Caco-2 (cell line): Measurements from ENCODE around the gene GRM1. TPM values are rescaled to one million over a fixed set of nuclear protein-coding genes. Genes with fewer than 3 reads are reported as not detected.

ENCODE experiments used
- BruUV-seq: library from RNA; stranded (reverse); fragments of 400-500 nt; replicated peaks from 2 replicates; lab custom pipeline; 2021; lab: Mats Ljungman, UMichigan
- CTCF ChIA-PET: fragments of 300-600 bp; sonication (Branson Sonifier 250); formaldehyde crosslinking; loops from one replicate; lab custom pipeline; 2022; ENCODE audit warnings: antibody characterized with exemption; lab: Charles Lee
- POLR2A ChIA-PET: fragments of 300-600 bp; sonication (Branson Sonifier 250); formaldehyde crosslinking; loops from one replicate; lab custom pipeline; 2022; ENCODE audit warnings: antibody characterized with exemption; lab: Charles Lee
- DNase-seq, 2 experiments: peaks; one replicate each; pipeline versions ENCODE4 v3.0.0 to v3.0.0-alpha.2; 2020 to 2022
- H3K27me3 ChIP-seq: replicated peaks from 2 replicates; pipeline ENCODE4 v1.6.0; 2011; ENCODE audit warnings: low read length; ENCODE audit not compliant: control insufficient read depth, insufficient read depth
- H3K36me3 ChIP-seq: 2 replicates; pipeline ENCODE4 v1.5.1; 2011; ENCODE audit warnings: low read length; ENCODE audit not compliant: control insufficient read depth, insufficient read depth
- H3K4me1 ChIP-seq: fragments of 250-450 bp; sonication (Bioruptor Pico); 2 replicates; pipeline ENCODE4 v1.5.1; 2020; ENCODE audit warnings: mild to moderate bottlenecking
- H3K4me3 ChIP-seq: 2 replicates; pipeline ENCODE4 v1.5.1; 2011; ENCODE audit warnings: low read depth, mild to moderate bottlenecking, control low read depth, low read length
- H3K9me3 ChIP-seq: fragments of 250-450 bp; sonication (Bioruptor Pico); 2 replicates; pipeline ENCODE4 v1.5.1; 2020; ENCODE audit warnings: mild to moderate bottlenecking, moderate library complexity
- H3K27ac Mint-ChIP-seq: one replicate; pipeline ENCODE4 v1.8.0; 2022; ENCODE audit warnings: mixed read lengths; ENCODE audit not compliant: unreplicated experiment
- H3K27me3 Mint-ChIP-seq: one replicate; pipeline ENCODE4 v1.8.0; 2022; ENCODE audit warnings: mixed read lengths; ENCODE audit not compliant: insufficient read depth, unreplicated experiment
- H3K36me3 Mint-ChIP-seq: one replicate; pipeline ENCODE4 v1.8.0; 2022; ENCODE audit warnings: mild to moderate bottlenecking, mixed read lengths; ENCODE audit not compliant: insufficient read depth, unreplicated experiment
- H3K4me1 Mint-ChIP-seq: one replicate; pipeline ENCODE4 v1.8.0; 2022; ENCODE audit warnings: low read depth, mixed read lengths; ENCODE audit not compliant: unreplicated experiment
- H3K4me3 Mint-ChIP-seq: one replicate; pipeline ENCODE4 v1.8.0; 2022; ENCODE audit warnings: mild to moderate bottlenecking, moderate library complexity, mixed read lengths; ENCODE audit not compliant: unreplicated experiment
- H3K9me3 Mint-ChIP-seq: one replicate; pipeline ENCODE4 v1.8.0; 2022; ENCODE audit warnings: mixed read lengths; ENCODE audit not compliant: unreplicated experiment
- CTCF ChIP-seq, 2 experiments: fragments of 200-600 bp in 1 of 2; IDR thresholded peaks; 1 replicate in 1 of 2; 2 replicates in 1 of 2; pipeline versions ENCODE4 v1.5.1 to v1.8.0; 2011 to 2022; ENCODE audit warnings: antibody characterized with exemption in 1 of 2, control low read depth in 1 of 2, inconsistent platforms in 1 of 2, low read depth in 1 of 2, low read length in 1 of 2, mild to moderate bottlenecking in 1 of 2, moderate library complexity in 1 of 2; ENCODE audit not compliant: insufficient read depth in 1 of 2, severe bottlenecking in 1 of 2, unreplicated experiment in 1 of 2
- intact Hi-C: fragments of 100-400 bp; cut with micrococcal nuclease; formaldehyde crosslinking; loops from one replicate; pipeline ENCODE4 v1.10.0; 2022; ENCODE audit not compliant: unreplicated experiment
- total RNA-seq: library from RNA; stranded (reverse); gene quantifications from 2 replicates; pipeline ENCODE4 v1.2.3, GENCODE V29; 2022

Gene GRM1
- total RNA-seq, 1 experiment from 2014 or later = not detected

- no peak for TF ChIP-seq CTCF (IDR thresholded peaks at IDR 0.05; ENCODE audit: insufficient read depth in 1 of 2, low read depth in 1 of 2, low read length in 1 of 2, severe bottlenecking in 1 of 2, unreplicated experiment in 1 of 2)
- Mint-ChIP-seq H3K36me3 (no peaks in the 10 kb centered on the region), H3K4me1 (no peaks in the 10 kb centered on the region), H3K27ac (no peak overlapping the region), H3K27me3 (no peaks in the 10 kb centered on the region), H3K9me3 (no peaks in the 10 kb centered on the region), H3K4me3 (no peak overlapping the region)
- DNase-seq = no peak
- Histone ChIP-seq H3K27me3 (no peaks in the 10 kb centered on the region), H3K4me3 (no peak overlapping the region), H3K36me3 (no peaks in the 10 kb centered on the region), H3K4me1 (no peaks in the 10 kb centered on the region), H3K9me3 (no peaks in the 10 kb centered on the region)
- CTCF ChIA-PET = no interaction called here
- no TSS peak for BruUV-seq
- intact Hi-C loops = no loop called here
- POLR2A ChIA-PET = no interaction called here
Observed at GRCh38 chr6:146202570-146202969, 173.7 kb downstream of the GRM1 start.

GRCh38 chr6:146209942-146210341 is 181.1 kb downstream of the GRM1 start:
- H3K36me3 ChIP-seq = no peaks in the 10 kb centered on the region
- Mint-ChIP-seq H3K4me1 (no peaks in the 10 kb centered on the region), H3K9me3 (no peaks in the 10 kb centered on the region), H3K27me3 (peaks cover 12% of the 10 kb centered on the region), H3K4me3 (no peak overlapping the region), H3K27ac (no peak overlapping the region), H3K36me3 (no peaks in the 10 kb centered on the region)
- POLR2A ChIA-PET = no interaction called here
- no peak for DNase-seq
- no peaks in the 10 kb centered on the region for H3K9me3 ChIP-seq
- TF ChIP-seq CTCF (IDR thresholded peaks at IDR 0.05; ENCODE audit: insufficient read depth in 1 of 2, low read depth in 1 of 2, low read length in 1 of 2, severe bottlenecking in 1 of 2, unreplicated experiment in 1 of 2) = no peak
- H3K4me3 ChIP-seq = no peak overlapping the region
- H3K27me3 ChIP-seq = no peaks in the 10 kb centered on the region
- intact Hi-C loops = no loop called here
- no peaks in the 10 kb centered on the region for H3K4me1 ChIP-seq
- CTCF ChIA-PET = no interaction called here
- no TSS peak for BruUV-seq

DNA sequence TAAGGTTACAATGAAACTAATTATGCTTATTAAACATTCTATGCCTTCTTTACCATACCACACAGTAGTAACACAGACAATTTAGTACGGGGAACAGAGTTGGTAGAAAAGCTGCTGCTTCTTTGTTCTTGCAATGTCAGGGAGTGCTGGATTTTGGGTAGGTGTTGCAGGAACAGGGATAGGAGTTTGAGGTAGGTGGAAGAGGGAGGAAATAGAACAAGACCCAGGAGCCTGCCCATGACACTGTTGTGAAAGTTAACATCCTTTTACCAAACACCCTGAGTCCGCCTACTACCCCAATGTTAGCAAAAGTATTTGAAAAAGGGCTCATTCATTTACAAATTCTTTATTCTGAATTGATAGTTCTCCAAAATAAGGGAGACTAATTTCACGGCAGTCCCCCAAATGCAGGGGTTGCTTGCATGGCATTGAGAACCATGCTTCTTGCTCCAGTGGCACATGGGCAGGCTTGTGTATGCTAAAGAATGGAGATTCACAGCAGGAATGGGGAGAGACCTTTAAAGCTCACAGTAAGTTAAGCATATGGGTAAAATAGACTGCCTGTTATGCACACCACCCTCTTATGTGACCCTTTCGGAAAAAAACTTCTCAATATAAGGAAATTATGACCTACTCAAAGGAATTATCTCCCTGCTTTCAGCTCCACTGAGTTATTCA is 181.7 kb downstream of the GRM1 start:
- Histone ChIP-seq H3K4me3 (no peak overlapping the region), H3K9me3 (no peaks in the 10 kb centered on the region), H3K4me1 (no peaks in the 10 kb centered on the region), H3K36me3 (no peaks in the 10 kb centered on the region), H3K27me3 (no peaks in the 10 kb centered on the region)
- H3K27ac Mint-ChIP-seq = no peak overlapping the region
- intact Hi-C loops = no loop called here
- H3K4me1 Mint-ChIP-seq = no peaks in the 10 kb centered on the region
- BruUV-seq = no TSS peak
- DNase-seq = no peak
- no peak overlapping the region for H3K4me3 Mint-ChIP-seq
- no peaks in the 10 kb centered on the region for H3K9me3 Mint-ChIP-seq
- H3K27me3 Mint-ChIP-seq = peaks cover 12% of the 10 kb centered on the region
- no peak for TF ChIP-seq CTCF (IDR thresholded peaks at IDR 0.05; ENCODE audit: insufficient read depth in 1 of 2, low read depth in 1 of 2, low read length in 1 of 2, severe bottlenecking in 1 of 2, unreplicated experiment in 1 of 2)
- no peaks in the 10 kb centered on the region for H3K36me3 Mint-ChIP-seq
- CTCF ChIA-PET = no interaction called here
- POLR2A ChIA-PET = no interaction called here
